ENCODE measurements around the gene FBXO42. TPM values are rescaled to one million over a fixed set of nuclear protein-coding genes. Genes with fewer than 3 reads are reported as not detected.
A peak's percentile ranks its signal among the peaks of the same experiment; 100 is the strongest.

Gene FBXO42
- total and polyA plus RNA-seq, 2 of the 13 experiments (the other 11 are each of a cell fraction or from before 2014, with no cell fraction given) = 7.6 to 17.5 TPM

- TF ChIP-seq TARDBP (CRISPR knock-in tag; IDR thresholded peaks at IDR 0.05) (peak; percentile 90), LRRFIP1 (CRISPR knock-in tag; conservative IDR thresholded peaks at IDR 0.05) (no peak), PTBP1 (IDR thresholded peaks at IDR 0.05; ENCODE audit: low read depth, low read length, poor library complexity, severe bottlenecking) (no peak), ETV6 (CRISPR knock-in tag; conservative IDR thresholded peaks at IDR 0.05) (no peak; the same call in 1 of the 2 replicates), HOXA9 (CRISPR knock-in tag; IDR thresholded peaks at IDR 0.05; ENCODE audit: borderline replicate concordance) (no peak), ZNF205 (CRISPR knock-in tag; IDR thresholded peaks at IDR 0.05) (no peak), NFIC (IDR thresholded peaks at IDR 0.05; ENCODE audit: low read length) (no peak), ZNF674 (CRISPR knock-in tag; IDR thresholded peaks at IDR 0.05; ENCODE audit: low read depth) (no peak), ZNF160 (CRISPR knock-in tag; IDR thresholded peaks at IDR 0.05) (no peak), HOXA3 (CRISPR knock-in tag; IDR thresholded peaks at IDR 0.05) (peak; percentile 100), ZNF552 (CRISPR knock-in tag; IDR thresholded peaks at IDR 0.05; ENCODE audit: borderline replicate concordance) (no peak), ZNF230 (CRISPR knock-in tag; IDR thresholded peaks at IDR 0.05) (no peak), ZNF468 (CRISPR knock-in tag; IDR thresholded peaks at IDR 0.05) (no peak), ZKSCAN1 (IDR thresholded peaks at IDR 0.05; ENCODE audit: low read length) (no peak), ZNF331 (CRISPR knock-in tag; IDR thresholded peaks at IDR 0.05) (peak; percentile 64), U2AF1 (optimal IDR thresholded peaks at IDR 0.05; ENCODE audit: low read depth, low read length) (no peak), KDM3A (CRISPR knock-in tag; IDR thresholded peaks at IDR 0.05; ENCODE audit: low read depth) (0 out of 2 replicates have a peak, but pooled peaks have one; percentile 22), ZNF496 (CRISPR knock-in tag; IDR thresholded peaks at IDR 0.05; ENCODE audit: insufficient replicate concordance) (no peak), ZNF878 (CRISPR knock-in tag; IDR thresholded peaks at IDR 0.05) (no peak), FOSL2 (CRISPR knock-in tag; IDR thresholded peaks at IDR 0.05) (peak; percentile 47), RXRA (CRISPR knock-in tag; IDR thresholded peaks at IDR 0.05) (no peak; the same call in 1 of the 2 replicates), XRCC5 (optimal IDR thresholded peaks at IDR 0.05; ENCODE audit: low read length) (no peak), ZFP82 (CRISPR knock-in tag; IDR thresholded peaks at IDR 0.05; ENCODE audit: borderline replicate concordance) (no peak), ZNF773 (CRISPR knock-in tag; IDR thresholded peaks at IDR 0.05; ENCODE audit: borderline replicate concordance) (no peak), EZH2 (conservative IDR thresholded peaks at IDR 0.05; ENCODE audit: low read depth, low read length) (no peak), ZNF382 (CRISPR knock-in tag; IDR thresholded peaks at IDR 0.05; ENCODE audit: borderline replicate concordance) (no peak), PHF20 (CRISPR knock-in tag; IDR thresholded peaks at IDR 0.05) (peak; percentile 88), ZNF530 (CRISPR knock-in tag; IDR thresholded peaks at IDR 0.05; ENCODE audit: low read depth) (no peak), ZNF777 (CRISPR knock-in tag; IDR thresholded peaks at IDR 0.05) (no peak), JUND (CRISPR knock-in tag; IDR thresholded peaks at IDR 0.05) (no peak), KAT8 (CRISPR knock-in tag; IDR thresholded peaks at IDR 0.05) (peak; percentile 95)
- TF ChIP-seq, protein P1, sequence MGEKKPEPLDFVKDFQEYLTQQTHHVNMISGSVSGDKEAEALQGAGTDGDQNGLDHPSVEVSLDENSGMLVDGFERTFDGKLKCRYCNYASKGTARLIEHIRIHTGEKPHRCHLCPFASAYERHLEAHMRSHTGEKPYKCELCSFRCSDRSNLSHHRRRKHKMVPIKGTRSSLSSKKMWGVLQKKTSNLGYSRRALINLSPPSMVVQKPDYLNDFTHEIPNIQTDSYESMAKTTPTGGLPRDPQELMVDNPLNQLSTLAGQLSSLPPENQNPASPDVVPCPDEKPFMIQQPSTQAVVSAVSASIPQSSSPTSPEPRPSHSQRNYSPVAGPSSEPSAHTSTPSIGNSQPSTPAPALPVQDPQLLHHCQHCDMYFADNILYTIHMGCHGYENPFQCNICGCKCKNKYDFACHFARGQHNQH (CRISPR knock-in tag; IDR thresholded peaks at IDR 0.05) = no peak; the same call in 1 of the 2 replicates
These were observed 14.5 kb upstream of the FBXO42 start, which contains the start of gene SZRD1 (continued) for GRCh38 chr1:16366722-16367257.
